GM18517 (cell line): ENCODE results near the gene SPECC1.
"Not testable (repeated sequence)": the region's sequence is repeated elsewhere in the genome, so short reads cannot be mapped to it uniquely, and the experiment has no call there.

Source experiments
- ATAC-seq: cut with Tn5 transposase; IDR thresholded peaks from one replicate; pipeline ENCODE4 v1.9.1; 2021; ENCODE audit warnings: mild to moderate bottlenecking, moderate library complexity; ENCODE audit not compliant: unreplicated experiment

The SPECC1 gene

DNA sequence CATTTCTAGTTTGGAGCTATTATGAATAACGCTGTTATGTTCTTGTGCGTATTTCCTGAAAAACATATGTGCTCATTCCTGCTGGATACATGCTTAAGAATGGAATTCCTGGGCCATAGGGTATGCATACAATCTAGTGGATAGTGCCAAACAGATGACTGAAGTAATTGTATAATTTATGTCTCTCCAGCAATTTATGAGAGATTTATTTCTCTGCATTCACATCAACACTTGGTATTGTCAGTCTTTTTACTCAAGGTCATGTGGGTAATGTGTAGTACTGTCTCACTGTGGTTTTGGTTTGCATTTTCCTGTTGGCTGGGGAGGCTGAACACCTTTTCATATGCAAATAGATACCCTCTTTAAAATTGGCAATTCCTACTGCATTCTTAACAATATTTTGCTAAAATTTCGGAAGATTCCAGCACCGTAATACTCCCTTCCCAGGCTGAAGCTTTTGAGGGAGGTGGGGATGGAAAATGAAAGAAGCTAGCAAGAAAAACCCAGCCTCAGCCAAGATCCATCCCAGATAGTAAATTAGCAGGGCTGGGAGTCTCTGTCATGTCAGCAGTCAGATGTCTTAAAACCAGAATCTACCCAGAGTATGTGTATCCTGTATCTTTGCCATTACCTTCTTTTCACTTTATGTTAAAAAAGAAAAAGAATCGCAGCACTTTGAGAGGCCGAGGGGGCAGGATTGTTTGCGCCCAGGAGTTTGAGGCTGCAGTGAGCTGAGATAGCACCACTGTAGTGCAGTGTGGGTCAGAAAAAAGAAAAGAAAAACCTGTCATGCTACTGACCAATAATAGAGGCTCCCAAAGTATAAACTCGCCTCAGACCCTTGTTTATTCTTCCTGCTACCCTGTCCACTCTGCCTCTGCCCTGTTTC is 253.3 kb downstream of the SPECC1 start:
- ATAC-seq = no peak

DNA sequence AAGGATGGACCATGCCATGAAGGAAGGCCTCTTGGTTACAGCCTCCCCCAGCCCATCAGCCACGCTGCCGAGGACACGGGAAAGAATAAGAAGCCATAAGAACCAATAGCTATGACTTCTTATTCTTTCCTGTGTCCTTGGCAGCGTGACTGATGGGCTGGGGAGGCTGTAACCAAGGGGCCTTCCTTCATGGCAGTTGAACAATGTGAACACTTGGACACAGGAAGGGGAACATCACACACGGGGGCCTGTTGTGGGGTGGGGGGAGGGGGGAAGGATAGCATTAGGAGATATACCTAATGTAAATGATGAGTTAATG is 253.9 kb downstream of the SPECC1 start:
- ATAC-seq = not testable (repeated sequence)

GRCh38 chr17:20263595-20263994 is 254.4 kb downstream of the SPECC1 start:
- no peak for ATAC-seq

DNA sequence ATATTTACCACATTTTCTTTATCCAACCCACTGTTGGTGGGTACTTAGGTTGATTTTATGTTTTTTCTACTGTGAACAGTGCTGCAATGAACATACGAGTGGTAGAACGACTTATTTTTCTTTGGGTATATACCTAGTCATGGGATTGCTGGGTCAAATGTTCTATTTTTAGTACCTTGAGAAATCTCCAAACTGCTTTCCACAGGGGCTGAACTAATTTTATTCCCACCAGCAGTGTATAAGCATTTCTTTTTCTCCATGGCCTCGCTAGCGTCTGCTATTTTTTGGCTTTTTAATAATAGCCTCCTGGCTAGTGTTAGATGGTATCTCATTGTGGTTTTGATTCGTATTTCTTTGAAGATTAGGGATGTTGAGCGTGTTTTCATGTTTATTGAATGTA is 255.8 kb downstream of the SPECC1 start:
- no peak for ATAC-seq

DNA sequence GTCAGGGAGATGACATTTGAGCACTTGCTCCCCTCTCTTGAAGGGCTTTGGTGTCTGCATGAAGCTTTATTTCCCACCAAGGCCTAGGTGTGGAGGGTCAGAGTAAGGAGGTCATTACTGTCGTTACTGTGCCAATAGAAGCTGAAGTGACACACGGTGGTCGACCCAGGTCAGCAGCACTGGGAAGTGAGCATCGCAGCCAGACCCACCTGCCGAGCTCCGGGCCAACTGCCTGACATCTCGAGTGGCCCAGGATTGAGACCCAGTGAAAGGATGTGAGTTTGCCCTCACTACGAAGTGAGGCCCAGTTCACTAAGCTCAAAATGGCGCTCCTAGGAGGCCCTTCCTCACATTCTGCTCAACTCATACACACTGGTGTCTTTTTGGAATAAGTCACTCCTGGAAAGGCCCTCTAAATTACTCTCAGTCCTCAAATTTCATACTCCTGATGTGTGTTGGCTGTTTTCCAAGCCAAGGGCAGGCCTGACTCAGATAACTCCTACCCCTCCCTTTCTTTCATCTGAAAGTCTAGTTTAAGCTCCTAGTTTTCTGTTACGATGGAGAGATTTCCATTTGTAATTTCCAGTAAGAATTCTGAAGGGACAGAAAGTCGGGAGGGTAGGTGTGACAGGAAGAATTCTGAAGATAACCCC is 257.8 kb downstream of the SPECC1 start:
- ATAC-seq = no peak

GRCh38 chr17:20267459-20267842 is 258.3 kb downstream of the SPECC1 start:
- ATAC-seq = no peak

DNA sequence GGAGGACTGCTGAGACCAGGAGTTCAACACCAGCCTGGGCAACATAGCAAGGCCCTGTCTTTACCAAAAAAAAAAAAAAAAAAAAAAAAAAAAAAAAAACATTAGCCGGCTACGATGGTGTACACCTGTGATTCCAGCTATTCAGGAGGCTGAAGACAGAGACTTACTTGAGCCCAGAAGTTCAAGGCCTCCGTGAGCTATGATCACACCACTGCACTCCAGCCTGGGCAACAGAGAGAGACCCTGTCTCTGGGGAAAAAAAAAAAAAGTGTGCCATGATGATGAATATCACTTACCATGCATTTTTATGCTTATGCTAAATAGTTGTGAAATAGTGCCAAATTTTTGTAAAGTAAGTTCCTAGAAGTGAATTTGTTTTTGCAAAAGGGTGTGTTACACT is 261.2 kb downstream of the SPECC1 start:
- ATAC-seq = no peak

GRCh38 chr17:20271011-20271610 is 262.0 kb downstream of the SPECC1 start:
- ATAC-seq = no peak

- ATAC-seq = no peak
Measured at GRCh38 chr17:20273741-20274500, 264.8 kb downstream of the SPECC1 start.

DNA sequence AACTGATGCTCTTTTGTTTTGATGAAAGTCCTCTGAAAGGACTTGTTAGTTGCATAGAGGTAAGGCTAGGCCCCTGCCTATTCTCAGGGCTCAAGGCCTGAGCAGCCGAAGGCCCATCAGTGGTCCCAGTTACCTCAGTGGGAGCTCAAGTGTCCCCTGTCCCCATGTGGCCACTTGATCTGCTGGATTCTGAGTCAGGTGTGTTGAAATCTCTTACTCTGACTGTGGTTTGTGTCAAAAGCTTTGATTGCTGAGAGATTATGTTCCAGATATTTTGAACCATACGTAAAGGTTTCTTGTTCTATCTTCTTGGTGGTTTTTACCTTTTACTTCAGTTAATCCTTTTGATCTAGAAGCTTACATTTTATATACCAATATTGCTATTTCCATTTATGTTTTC is 266.5 kb downstream of the SPECC1 start:
- no peak for ATAC-seq

- no peak for ATAC-seq
Measured at GRCh38 chr17:20276421-20276820, 267.3 kb downstream of the SPECC1 start.

DNA sequence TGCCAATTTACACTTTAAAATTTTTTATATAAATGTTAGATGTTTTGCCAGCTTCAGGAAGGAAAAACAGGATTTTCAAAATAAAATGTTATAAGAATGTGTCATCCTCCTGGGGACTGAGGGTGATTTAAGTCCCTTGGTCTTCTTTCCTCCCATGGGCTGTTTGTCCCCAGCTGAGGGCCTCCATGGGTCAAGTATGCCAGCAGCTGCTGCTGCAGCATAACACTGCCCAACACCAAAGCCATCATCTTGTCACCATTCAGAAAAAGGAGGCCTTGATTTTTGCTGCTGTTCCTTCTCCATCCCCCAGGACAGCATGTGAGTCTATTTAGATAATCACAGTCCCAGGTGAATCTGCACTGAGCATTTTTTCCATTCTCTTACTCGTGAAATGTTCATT is 269.6 kb downstream of the SPECC1 start:
- ATAC-seq = no peak

- no peak for ATAC-seq
Measured at GRCh38 chr17:20279631-20280030, 270.5 kb downstream of the SPECC1 start.

DNA sequence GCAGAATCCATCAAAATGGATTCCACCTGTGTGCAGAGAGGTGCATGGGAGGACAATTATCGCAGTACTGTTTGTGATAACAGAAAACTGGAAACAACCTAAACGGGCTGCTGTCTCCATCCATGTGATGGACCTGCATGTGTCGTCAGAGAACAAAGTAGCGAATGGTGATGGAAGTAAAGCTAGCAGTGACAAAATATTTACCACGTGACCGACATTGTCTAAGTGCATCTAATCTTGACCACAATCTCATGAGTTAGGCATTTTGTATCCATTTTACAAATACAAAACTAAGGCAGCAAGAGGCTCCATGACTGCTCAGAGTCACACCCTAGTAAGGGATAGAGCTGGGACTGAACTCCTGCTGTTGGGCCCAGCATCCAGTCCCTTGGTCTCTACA is 270.9 kb downstream of the SPECC1 start:
- no peak for ATAC-seq

GRCh38 chr17:20280851-20281250 is 271.7 kb downstream of the SPECC1 start:
- ATAC-seq = no peak

DNA sequence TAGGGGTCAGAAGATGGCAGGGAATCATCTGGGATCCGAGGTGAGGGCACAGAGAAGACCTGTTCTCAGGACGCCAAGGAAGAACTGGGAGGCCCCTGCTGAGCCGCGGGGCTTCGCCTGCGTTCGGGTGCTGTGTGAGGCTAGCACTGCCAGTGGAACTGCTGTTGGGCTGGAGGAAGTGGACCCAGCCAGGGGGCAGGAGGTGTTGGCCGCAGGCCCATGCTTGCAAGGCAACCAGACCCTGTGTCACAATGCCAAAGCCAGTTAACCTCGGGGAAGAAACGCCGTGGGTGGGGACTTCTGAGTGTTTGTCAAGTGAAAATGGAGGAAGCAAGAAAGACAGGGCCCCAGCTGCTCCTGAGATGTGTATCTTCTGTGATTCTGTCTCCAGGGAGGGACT is 272.7 kb downstream of the SPECC1 start:
- no peak for ATAC-seq

- ATAC-seq = no peak
Measured at GRCh38 chr17:20282526-20283308, 273.6 kb downstream of the SPECC1 start.

GRCh38 chr17:20284022-20284421 is 274.9 kb downstream of the SPECC1 start:
- no peak for ATAC-seq

- ATAC-seq = no peak
Measured at GRCh38 chr17:20284570-20285295, 275.6 kb downstream of the SPECC1 start.

DNA sequence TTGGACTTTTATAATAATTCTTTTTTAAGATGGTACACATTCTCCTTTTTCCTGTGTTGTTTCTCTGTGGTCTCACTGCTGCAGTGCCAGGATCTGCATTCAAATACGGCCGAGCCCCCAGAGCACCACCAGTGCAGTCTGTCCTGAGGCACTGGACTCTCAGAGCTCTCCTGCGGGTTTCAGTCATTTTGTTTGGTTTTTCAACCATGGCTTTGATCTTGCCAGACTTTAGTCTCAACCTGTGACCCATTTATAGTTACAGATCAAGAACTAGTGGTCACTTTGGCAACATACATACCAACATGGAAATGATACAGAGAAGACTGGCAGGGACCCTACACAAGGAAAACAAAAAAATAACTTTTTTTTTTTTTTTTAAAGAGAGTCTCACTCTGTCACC is 280.8 kb downstream of the SPECC1 start:
- no peak for ATAC-seq
